SU-DHL-6 (cell line): ENCODE data around the gene CHIT1.

Experiments used
- H2AFZ ChIP-seq: fragments of 200-600 bp; sonication (generic); 2 replicates; pipeline ENCODE4 v1.6.1; 2014; ENCODE audit warnings: low read depth, mild to moderate bottlenecking, moderate library complexity, mixed read lengths, antibody characterized with exemption, low read length; ENCODE audit not compliant: severe bottlenecking
- H3F3A ChIP-seq: fragments of 200-600 bp; shearing (Covaris generic); 2 replicates; pipeline ENCODE4 v1.6.0; 2016; ENCODE audit warnings: antibody characterized with exemption, mild to moderate bottlenecking; ENCODE audit not compliant: insufficient read depth
- H3K27ac ChIP-seq: fragments of 200-600 bp; sonication (generic); 2 replicates; pipeline ENCODE4 v1.5.1; 2016; ENCODE audit warnings: low read depth, mild to moderate bottlenecking, low read length, moderate library complexity, mixed read lengths
- H3K27me3 ChIP-seq: fragments of 200-600 bp; sonication (generic), shearing (Covaris generic); 2 replicates; pipeline ENCODE4 v1.6.0; 2014; ENCODE audit warnings: mild to moderate bottlenecking, low read length
- H3K36me3 ChIP-seq: fragments of 200-600 bp; sonication (generic); 2 replicates; pipeline ENCODE4 v1.6.1; 2014; ENCODE audit warnings: mild to moderate bottlenecking, low read length, mixed read lengths
- H3K4me2 ChIP-seq: fragments of 300-600, 200-600 bp; shearing (Covaris generic), sonication (generic); 2 replicates; pipeline ENCODE4 v1.6.0; 2014; ENCODE audit warnings: low read length, low read depth, mild to moderate bottlenecking; ENCODE audit not compliant: poor library complexity, severe bottlenecking
- H3K4me3 ChIP-seq: fragments of 200-600 bp; sonication (generic); 2 replicates; pipeline ENCODE4 v1.5.1; 2014; ENCODE audit warnings: antibody characterized with exemption, low read length, mild to moderate bottlenecking, mixed read lengths; ENCODE audit not compliant: insufficient read depth, poor library complexity, severe bottlenecking
- H3K79me2 ChIP-seq: fragments of 200-600 bp; sonication (generic); 2 replicates; pipeline ENCODE4 v1.6.1; 2014; ENCODE audit warnings: mild to moderate bottlenecking, low read length, moderate library complexity; ENCODE audit not compliant: insufficient read depth
- H3K9ac ChIP-seq: fragments of 200-600 bp; sonication (generic); 2 replicates; pipeline ENCODE4 v1.7.0; 2014; ENCODE audit warnings: mild to moderate bottlenecking, low read length
- H3K9me2 ChIP-seq: fragments of 200-600 bp; sonication (generic); replicated peaks from 2 replicates; pipeline ENCODE4 v1.6.1; 2014; ENCODE audit warnings: low read length; ENCODE audit not compliant: insufficient read depth
- H3K9me3 ChIP-seq: fragments of 200-600 bp; sonication (generic); 2 replicates; pipeline ENCODE4 v1.6.1; 2014; ENCODE audit warnings: low read length, mixed read lengths; ENCODE audit not compliant: insufficient read depth
- H4K20me1 ChIP-seq: fragments of 200-600 bp; sonication (generic); 2 replicates; pipeline ENCODE4 v1.6.1; 2014; ENCODE audit warnings: low read depth, mild to moderate bottlenecking, antibody characterized with exemption, low read length, moderate library complexity, mixed read lengths
- CTCF ChIP-seq: fragments of 200-600 bp; sonication (generic); IDR thresholded peaks from one replicate; pipeline ENCODE4 v1.5.1; 2017; ENCODE audit warnings: antibody characterized with exemption, mild to moderate bottlenecking, low read length, moderate library complexity; ENCODE audit not compliant: insufficient read depth, poor library complexity, severe bottlenecking
- EZH2phosphoT487 ChIP-seq: fragments of 200-600 bp; sonication (generic), shearing (Covaris generic); conservative IDR thresholded peaks from 2 replicates; pipeline ENCODE4 v1.6.1; 2018; ENCODE audit warnings: mild to moderate bottlenecking, antibody characterized with exemption, low read length, moderate library complexity, mixed read lengths

CHIT1 gene

GRCh38 chr1:203172184-203173010 lies 57.1 kb downstream of the CHIT1 start:
- no peak overlapping the region for H3K27ac ChIP-seq
- no peak overlapping the region for H3K9ac ChIP-seq
- TF ChIP-seq EZH2phosphoT487 (no peak), CTCF (peak; percentile 57)
- H3K9me2 ChIP-seq = no peaks in the 10 kb centered on the region
- H3F3A ChIP-seq = no peaks in the 10 kb centered on the region
- H4K20me1 ChIP-seq = no peaks in the 10 kb centered on the region
- H3K4me3 ChIP-seq = no peak overlapping the region
- no peaks in the 10 kb centered on the region for H3K36me3 ChIP-seq
- H3K27me3 ChIP-seq = no peaks in the 10 kb centered on the region
- no peaks in the 10 kb centered on the region for H3K79me2 ChIP-seq
- no peaks in the 10 kb centered on the region for H3K9me3 ChIP-seq
- H2AFZ ChIP-seq = no peak overlapping the region
- no peak overlapping the region for H3K4me2 ChIP-seq

DNA sequence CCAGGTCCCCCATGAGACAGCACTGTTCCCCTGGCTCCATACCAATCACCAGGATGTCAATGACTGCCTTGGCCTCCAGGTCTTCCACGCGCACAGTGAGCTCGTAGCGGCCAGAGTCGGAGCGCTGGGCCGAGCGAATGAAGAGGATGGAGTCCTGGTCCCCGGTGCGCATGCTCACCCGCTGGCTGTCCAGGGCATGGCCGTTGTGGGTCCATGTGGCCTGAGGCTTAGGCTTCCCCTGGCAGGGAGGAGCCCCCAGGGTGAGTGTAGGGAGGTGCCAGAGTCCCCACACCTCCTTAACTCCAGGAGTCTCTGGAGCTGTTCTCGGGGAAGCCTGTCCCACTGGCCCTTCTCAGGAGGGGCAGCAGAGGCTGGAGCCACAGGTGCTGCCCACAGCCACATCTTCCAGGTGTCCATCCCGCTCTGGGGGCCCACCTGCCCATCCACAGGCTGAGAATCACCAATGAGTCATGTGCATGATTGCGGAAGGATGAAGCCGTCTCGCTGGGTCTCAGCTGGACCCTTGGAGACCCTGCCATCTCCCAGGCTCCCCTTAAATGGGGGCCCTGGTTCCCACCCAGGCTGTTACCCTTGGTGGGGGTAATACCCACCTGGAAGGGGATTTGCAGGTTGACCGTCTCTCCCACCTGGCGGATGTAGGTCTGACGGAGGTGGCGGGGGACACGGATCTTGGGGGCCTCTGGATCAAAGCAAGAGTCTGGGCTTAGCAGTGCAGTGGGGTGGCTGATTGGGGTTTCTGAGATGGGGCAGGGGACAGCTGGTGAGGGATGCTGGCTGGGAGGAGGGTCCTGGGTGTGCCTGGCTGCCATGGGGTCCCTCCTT lies 57.9 kb downstream of the CHIT1 start:
- no peaks in the 10 kb centered on the region for H3K9me2 ChIP-seq
- no peak for TF ChIP-seq CTCF
- no peak for TF ChIP-seq EZH2phosphoT487
- H2AFZ ChIP-seq = no peak overlapping the region
- H3K4me3 ChIP-seq = no peak overlapping the region
- no peak overlapping the region for H3K9ac ChIP-seq
- H3K4me2 ChIP-seq = no peak overlapping the region
- no peaks in the 10 kb centered on the region for H3F3A ChIP-seq
- no peaks in the 10 kb centered on the region for H3K79me2 ChIP-seq
- no peaks in the 10 kb centered on the region for H3K36me3 ChIP-seq
- H4K20me1 ChIP-seq = no peaks in the 10 kb centered on the region
- H3K27ac ChIP-seq = no peak overlapping the region
- no peaks in the 10 kb centered on the region for H3K9me3 ChIP-seq
- H3K27me3 ChIP-seq = no peaks in the 10 kb centered on the region

DNA sequence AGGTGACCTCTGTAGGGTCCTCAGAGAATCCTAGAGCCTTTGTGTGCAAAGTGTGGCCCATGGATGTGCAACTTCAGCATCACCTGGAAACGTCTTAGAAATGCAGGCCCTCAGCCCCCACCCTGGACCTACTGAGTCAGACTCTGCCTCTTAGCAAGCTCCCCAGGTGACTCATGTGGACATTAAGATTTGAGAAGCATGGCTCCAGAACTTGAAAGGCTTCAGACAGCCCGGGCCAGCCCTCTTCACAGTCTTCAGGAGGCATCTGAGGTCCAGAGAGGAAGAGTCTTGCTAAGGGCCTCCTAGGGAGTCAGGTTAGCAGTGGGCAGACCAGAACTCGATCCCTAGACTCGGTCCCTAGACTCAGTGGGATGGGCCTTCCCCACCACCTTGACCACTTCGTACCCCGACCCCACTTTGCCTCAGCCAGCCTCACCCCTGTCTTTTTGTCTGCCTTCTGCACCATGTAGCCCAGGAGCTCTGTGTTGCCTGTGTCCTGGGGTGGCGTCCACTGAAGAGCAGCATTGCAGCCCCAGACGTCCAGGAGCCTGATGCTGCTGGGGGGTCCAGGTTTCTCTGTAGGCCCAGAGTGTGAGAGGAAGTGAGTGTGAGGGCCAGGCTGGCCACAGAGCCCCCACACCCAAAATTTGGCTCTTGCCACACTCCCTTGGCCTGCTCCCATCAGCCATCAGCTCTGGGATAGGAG lies 58.7 kb downstream of the CHIT1 start:
- H3F3A ChIP-seq = no peaks in the 10 kb centered on the region
- TF ChIP-seq CTCF (no peak), EZH2phosphoT487 (no peak)
- no peaks in the 10 kb centered on the region for H3K9me2 ChIP-seq
- no peaks in the 10 kb centered on the region for H3K9me3 ChIP-seq
- no peaks in the 10 kb centered on the region for H3K27me3 ChIP-seq
- no peak overlapping the region for H2AFZ ChIP-seq
- no peaks in the 10 kb centered on the region for H3K36me3 ChIP-seq
- no peaks in the 10 kb centered on the region for H3K79me2 ChIP-seq
- H4K20me1 ChIP-seq = no peaks in the 10 kb centered on the region
- no peak overlapping the region for H3K4me2 ChIP-seq
- H3K4me3 ChIP-seq = no peak overlapping the region
- no peak overlapping the region for H3K27ac ChIP-seq
- H3K9ac ChIP-seq = no peak overlapping the region
